ENCODE data around the gene FRAT1.
A peak's percentile ranks its signal among the peaks of the same experiment; 100 is the strongest.
"Not testable (repeated sequence)": the region's sequence is repeated elsewhere in the genome, so short reads cannot be mapped to it uniquely, and the experiment has no call there.

The FRAT1 gene

DNA sequence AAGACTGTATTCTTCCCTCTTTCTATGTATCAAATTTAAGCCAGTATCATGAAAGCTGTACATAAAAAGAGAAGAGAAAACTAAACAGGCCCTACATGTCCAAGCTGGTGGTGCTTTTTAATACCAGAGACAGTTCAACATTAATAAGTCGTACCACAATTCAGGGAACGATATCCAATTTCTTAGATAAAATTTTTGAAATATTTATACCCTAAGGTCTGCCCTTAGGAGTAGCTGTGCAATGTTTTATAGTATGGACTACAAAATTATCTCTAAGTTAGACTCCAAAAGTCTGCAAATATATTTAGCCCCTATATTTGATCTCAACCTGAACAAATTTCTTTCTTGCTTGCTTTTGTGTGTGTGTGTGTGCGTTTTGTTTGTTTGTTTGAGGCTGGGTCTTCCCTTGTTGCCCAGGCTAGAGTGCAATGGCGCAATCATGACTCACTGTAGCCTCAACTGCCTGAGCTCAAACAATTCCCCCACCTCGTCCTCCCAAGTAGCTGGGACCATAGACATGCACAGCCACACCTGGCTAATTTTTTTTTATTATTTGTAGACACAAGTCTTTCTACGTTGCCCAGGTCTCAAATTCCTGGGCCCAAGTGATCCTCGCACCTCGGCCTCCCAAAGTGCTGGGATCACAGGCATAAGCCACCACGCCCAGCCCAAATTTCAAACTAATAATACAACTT, 39.8 kb upstream of the FRAT1 start:
- DNase-seq = peak; percentile 13 to 56 (median 41)

DNA sequence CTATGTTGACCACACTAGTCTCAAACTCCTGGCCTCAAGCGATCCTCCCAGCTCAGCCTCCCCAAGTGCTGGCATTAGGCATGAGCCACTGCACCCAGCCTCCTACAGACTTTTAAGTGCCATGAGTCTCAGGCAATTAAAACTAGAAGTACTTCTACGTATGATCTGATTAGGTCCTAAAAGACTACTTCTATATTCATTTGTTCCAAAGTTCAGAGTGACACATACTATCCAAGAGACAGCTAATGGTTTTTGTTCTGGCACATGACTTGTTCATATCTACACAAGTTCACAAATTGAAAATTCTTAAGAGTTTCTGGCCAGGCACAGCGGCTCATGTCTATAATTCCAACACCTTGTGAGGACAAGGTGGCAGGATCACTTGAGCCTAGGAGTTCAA, 38.3 kb upstream of the FRAT1 start:
- H3K27me3 ChIP-seq (replicated peaks in 2 of 5; ENCODE audit: control insufficient read depth in 4 of 5, insufficient read depth in 5 of 5, low read length in 4 of 5) = peaks cover 0 to 17% (median 0%) of the 10 kb centered on the region in 5 experiments
- 90% methylated on average over 2 of the region's 3 CpGs for WGBS (ENCODE audit: insufficient coverage)
- POLR2A ChIA-PET = no interaction called here
- no peak for DNase-seq
- no peaks in the 10 kb centered on the region for H3K9me3 ChIP-seq (ENCODE audit: control extremely low read depth in 1 of 5, control insufficient read depth in 4 of 5, insufficient read depth in 2 of 5, low read depth in 1 of 5, low read length in 4 of 5)
- H3K27ac ChIP-seq (ENCODE audit: insufficient read depth in 1 of 2, low read depth in 1 of 2, low read length in 2 of 2, poor library complexity in 1 of 2, severe bottlenecking in 2 of 2) = no peak overlapping the region
- CTCF ChIA-PET = interaction anchor here (1.1 to 4.0 kb wide), 2 partner anchors 13 to 77 kb away, joined by 5 to 36 read pairs; no protein-coding TSS in a partner anchor
- H3K4me3 ChIP-seq (ENCODE audit: control insufficient read depth in 1 of 7, extremely low read depth in 1 of 7, insufficient read depth in 4 of 7, low read depth in 2 of 7, low read length in 6 of 7) = no peak overlapping the region
- peaks cover 19 to 25% (median 21%) of the 10 kb centered on the region in 4 experiments for H3K4me1 ChIP-seq (ENCODE audit: control extremely low read depth in 1 of 4, control insufficient read depth in 4 of 4, insufficient read depth in 4 of 4, low read length in 3 of 4)
- H3K36me3 ChIP-seq (ENCODE audit: control insufficient read depth in 4 of 4, insufficient read depth in 4 of 4, low read length in 3 of 4) = peaks cover 0 to 3% (median 0%) of the 10 kb centered on the region in 4 experiments

More for the DNA sequence above, 39.8 kb upstream of the FRAT1 start:
- CTCF ChIA-PET = interaction anchor here (0.6 to 4.0 kb wide), 18 partner anchors 8 to 949 kb away, joined by 3 to 36 read pairs (median 4); partner anchors contain the start of gene FRAT1
- Histone ChIP-seq H3K4me1 (ENCODE audit: control extremely low read depth in 1 of 4, control insufficient read depth in 4 of 4, insufficient read depth in 4 of 4, low read length in 3 of 4) (peaks cover 19 to 30% (median 24%) of the 10 kb centered on the region in 4 experiments), H3K4me3 (ENCODE audit: control insufficient read depth in 1 of 7, extremely low read depth in 1 of 7, insufficient read depth in 4 of 7, low read depth in 2 of 7, low read length in 6 of 7) (no peak overlapping the region), H3K27me3 (replicated peaks in 2 of 5; ENCODE audit: control insufficient read depth in 4 of 5, insufficient read depth in 5 of 5, low read length in 4 of 5) (peaks cover 0 to 17% (median 0%) of the 10 kb centered on the region in 5 experiments), H3K36me3 (ENCODE audit: control insufficient read depth in 4 of 4, insufficient read depth in 4 of 4, low read length in 3 of 4) (peaks cover 0 to under 1% (median 0%) of the 10 kb centered on the region in 4 experiments), H3K9me3 (ENCODE audit: control extremely low read depth in 1 of 5, control insufficient read depth in 4 of 5, insufficient read depth in 2 of 5, low read depth in 1 of 5, low read length in 4 of 5) (no peaks in the 10 kb centered on the region), H3K27ac (ENCODE audit: insufficient read depth in 1 of 2, low read depth in 1 of 2, low read length in 2 of 2, poor library complexity in 1 of 2, severe bottlenecking in 2 of 2) (no peak overlapping the region)
- POLR2A ChIA-PET = interaction anchor here (0.6 to 1.0 kb wide), 6 partner anchors 9 to 605 kb away, joined by 3 to 11 read pairs (median 4); partner anchors contain the start of gene FRAT1
- 98% methylated on average over 5 of the region's 9 CpGs for WGBS (ENCODE audit: insufficient coverage)

DNA sequence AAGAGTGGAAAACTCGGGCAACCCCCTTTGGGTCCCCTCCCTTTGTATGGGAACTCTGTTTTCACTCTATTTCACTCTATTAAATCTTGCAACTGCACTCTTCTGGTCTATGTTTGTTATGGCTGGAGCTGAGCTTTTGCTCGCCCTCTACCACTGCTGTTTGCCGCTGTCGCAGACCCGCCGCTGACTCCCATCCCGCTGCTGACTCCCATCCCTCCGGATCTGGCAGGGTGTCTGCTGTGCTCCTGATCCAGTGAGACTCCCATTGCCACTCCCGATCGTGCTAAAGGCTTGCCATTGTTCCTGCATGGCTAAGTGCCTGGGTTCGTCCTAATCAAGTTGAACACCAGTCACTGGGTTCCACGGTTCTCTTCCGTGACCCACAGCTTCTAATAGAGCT, 29.0 kb upstream of the FRAT1 start:
- peaks cover 0 to 10% (median 7%) of the 10 kb centered on the region in 4 experiments for H3K36me3 ChIP-seq (ENCODE audit: control insufficient read depth in 4 of 4, insufficient read depth in 4 of 4, low read length in 3 of 4)
- POLR2A ChIA-PET; CTCF ChIA-PET; H3K4me1 ChIP-seq (ENCODE audit: control extremely low read depth in 1 of 4, control insufficient read depth in 4 of 4, insufficient read depth in 4 of 4, low read length in 3 of 4); H3K4me3 ChIP-seq (ENCODE audit: control insufficient read depth in 1 of 7, extremely low read depth in 1 of 7, insufficient read depth in 4 of 7, low read depth in 2 of 7, low read length in 6 of 7); DNase-seq; H3K27ac ChIP-seq (ENCODE audit: insufficient read depth in 1 of 2, low read depth in 1 of 2, low read length in 2 of 2, poor library complexity in 1 of 2, severe bottlenecking in 2 of 2); H3K9me3 ChIP-seq (ENCODE audit: control extremely low read depth in 1 of 5, control insufficient read depth in 4 of 5, insufficient read depth in 2 of 5, low read depth in 1 of 5, low read length in 4 of 5); H3K27me3 ChIP-seq (replicated peaks in 2 of 5; ENCODE audit: control insufficient read depth in 4 of 5, insufficient read depth in 5 of 5, low read length in 4 of 5): not testable (repeated sequence)
- 98% methylated on average over 12 of the region's 13 CpGs for WGBS (ENCODE audit: insufficient coverage)

DNA sequence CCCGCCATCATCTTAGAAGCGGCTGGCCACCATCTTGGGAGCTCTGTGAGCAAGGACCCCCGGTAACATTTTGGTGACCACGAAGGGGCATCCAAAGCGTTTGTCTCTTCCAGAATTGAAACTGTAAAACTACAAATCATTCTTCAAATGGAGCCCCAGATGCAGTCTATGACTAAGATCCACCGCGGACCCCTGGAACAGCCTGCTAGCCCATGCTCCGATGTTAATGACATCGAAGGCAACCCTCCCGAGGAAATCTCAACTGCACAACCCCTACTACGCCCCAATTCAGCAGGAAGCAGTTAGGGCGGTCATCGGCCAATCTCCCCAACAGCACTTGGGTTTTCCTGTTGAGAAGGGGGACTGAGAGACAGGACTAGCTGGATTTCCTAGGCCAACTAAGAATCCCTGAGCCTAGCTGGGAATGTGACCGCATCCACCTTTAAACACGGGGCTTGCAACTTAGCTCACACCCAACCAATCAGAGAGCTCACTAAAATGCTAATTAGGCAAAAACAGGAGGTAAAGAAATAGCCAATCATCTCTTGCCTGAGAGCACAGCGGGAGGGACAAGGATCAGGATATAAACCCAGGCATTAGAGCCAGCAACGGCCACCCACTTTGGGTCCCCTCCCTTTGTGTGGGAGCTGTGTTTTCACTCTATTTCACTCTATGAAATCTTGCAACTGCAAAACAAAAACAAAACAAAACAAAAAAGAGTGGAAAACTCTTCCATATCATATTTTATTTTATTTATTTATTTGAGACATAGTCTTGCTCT, 28.3 kb upstream of the FRAT1 start:
- Histone ChIP-seq H3K36me3 (ENCODE audit: control insufficient read depth in 4 of 4, insufficient read depth in 4 of 4, low read length in 3 of 4) (peaks cover 0 to 10% (median 7%) of the 10 kb centered on the region in 4 experiments), H3K4me3 (ENCODE audit: control insufficient read depth in 1 of 7, extremely low read depth in 1 of 7, insufficient read depth in 4 of 7, low read depth in 2 of 7, low read length in 6 of 7) (peak overlapping the region in 1 of 7 experiments; percentile 94)
- CTCF ChIA-PET; H3K9me3 ChIP-seq (ENCODE audit: control extremely low read depth in 1 of 5, control insufficient read depth in 4 of 5, insufficient read depth in 2 of 5, low read depth in 1 of 5, low read length in 4 of 5); H3K4me1 ChIP-seq (ENCODE audit: control extremely low read depth in 1 of 4, control insufficient read depth in 4 of 4, insufficient read depth in 4 of 4, low read length in 3 of 4); H3K27ac ChIP-seq (ENCODE audit: insufficient read depth in 1 of 2, low read depth in 1 of 2, low read length in 2 of 2, poor library complexity in 1 of 2, severe bottlenecking in 2 of 2); DNase-seq; H3K27me3 ChIP-seq (replicated peaks in 2 of 5; ENCODE audit: control insufficient read depth in 4 of 5, insufficient read depth in 5 of 5, low read length in 4 of 5); POLR2A ChIA-PET: not testable (repeated sequence)
- 98% methylated on average over 14 of the region's 17 CpGs for WGBS (ENCODE audit: insufficient coverage)

DNA sequence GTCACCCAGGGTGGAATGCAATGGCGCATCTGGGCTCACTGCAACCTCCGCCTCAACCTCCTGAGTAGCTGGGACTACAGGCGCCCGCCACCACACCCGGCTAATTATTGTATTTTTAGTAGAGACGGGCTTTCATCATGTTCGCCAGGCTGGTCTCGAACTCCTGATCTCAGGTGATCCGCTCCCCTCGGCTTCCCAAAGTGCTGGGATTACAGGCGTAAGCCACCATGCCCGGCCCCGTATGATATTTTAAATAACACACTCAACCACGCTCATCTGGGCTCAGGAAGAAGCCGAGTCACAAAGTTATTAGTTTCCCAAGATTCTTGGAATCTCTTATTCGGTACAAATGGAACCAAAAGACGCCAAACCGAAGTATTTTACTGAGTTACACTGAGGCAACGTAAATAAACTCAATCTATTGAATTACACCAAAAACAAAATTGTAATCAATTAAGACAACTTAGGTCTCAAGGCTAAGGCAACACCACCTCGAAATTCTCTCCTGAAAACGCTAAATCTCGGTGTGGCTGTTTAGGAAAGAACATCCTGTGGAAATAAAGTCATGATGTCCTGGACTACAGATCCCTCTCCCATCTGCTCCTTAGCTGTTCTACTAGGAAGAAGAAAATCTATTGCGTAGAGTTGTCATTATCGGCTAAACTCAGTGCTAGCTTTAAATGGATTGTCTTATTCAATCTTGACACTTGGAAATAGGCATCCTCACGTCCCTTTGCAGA, 27.5 kb upstream of the FRAT1 start:
- Histone ChIP-seq H3K9me3 (ENCODE audit: control extremely low read depth in 1 of 5, control insufficient read depth in 4 of 5, insufficient read depth in 2 of 5, low read depth in 1 of 5, low read length in 4 of 5) (no peaks in the 10 kb centered on the region), H3K4me3 (ENCODE audit: control insufficient read depth in 1 of 7, extremely low read depth in 1 of 7, insufficient read depth in 4 of 7, low read depth in 2 of 7, low read length in 6 of 7) (peak overlapping the region; percentile 55 to 99 (median 93)), H3K36me3 (ENCODE audit: control insufficient read depth in 4 of 4, insufficient read depth in 4 of 4, low read length in 3 of 4) (peaks cover 0 to 8% (median 6%) of the 10 kb centered on the region in 4 experiments), H3K4me1 (ENCODE audit: control extremely low read depth in 1 of 4, control insufficient read depth in 4 of 4, insufficient read depth in 4 of 4, low read length in 3 of 4) (peaks cover 5 to 9% (median 7%) of the 10 kb centered on the region in 4 experiments), H3K27ac (ENCODE audit: insufficient read depth in 1 of 2, low read depth in 1 of 2, low read length in 2 of 2, poor library complexity in 1 of 2, severe bottlenecking in 2 of 2) (peak overlapping the region; percentile 58 to 89), H3K27me3 (replicated peaks in 2 of 5; ENCODE audit: control insufficient read depth in 4 of 5, insufficient read depth in 5 of 5, low read length in 4 of 5) (no peaks in the 10 kb centered on the region)
- ChIA-PET CTCF (interaction anchor here (0.7 to 1.5 kb wide), 4 partner anchors 12 to 40 kb away, joined by 3 to 7 read pairs (median 4); partner anchors contain the start of gene FRAT1), POLR2A (interaction anchor here (0.6 to 1.0 kb wide), 2 partner anchors 42 to 285 kb away, joined by 3 to 5 read pairs; partner anchors contain the start of gene FRAT2)
- no peak for DNase-seq
- 70% methylated on average over 24 of the region's 25 CpGs for WGBS (ENCODE audit: insufficient coverage)

DNA sequence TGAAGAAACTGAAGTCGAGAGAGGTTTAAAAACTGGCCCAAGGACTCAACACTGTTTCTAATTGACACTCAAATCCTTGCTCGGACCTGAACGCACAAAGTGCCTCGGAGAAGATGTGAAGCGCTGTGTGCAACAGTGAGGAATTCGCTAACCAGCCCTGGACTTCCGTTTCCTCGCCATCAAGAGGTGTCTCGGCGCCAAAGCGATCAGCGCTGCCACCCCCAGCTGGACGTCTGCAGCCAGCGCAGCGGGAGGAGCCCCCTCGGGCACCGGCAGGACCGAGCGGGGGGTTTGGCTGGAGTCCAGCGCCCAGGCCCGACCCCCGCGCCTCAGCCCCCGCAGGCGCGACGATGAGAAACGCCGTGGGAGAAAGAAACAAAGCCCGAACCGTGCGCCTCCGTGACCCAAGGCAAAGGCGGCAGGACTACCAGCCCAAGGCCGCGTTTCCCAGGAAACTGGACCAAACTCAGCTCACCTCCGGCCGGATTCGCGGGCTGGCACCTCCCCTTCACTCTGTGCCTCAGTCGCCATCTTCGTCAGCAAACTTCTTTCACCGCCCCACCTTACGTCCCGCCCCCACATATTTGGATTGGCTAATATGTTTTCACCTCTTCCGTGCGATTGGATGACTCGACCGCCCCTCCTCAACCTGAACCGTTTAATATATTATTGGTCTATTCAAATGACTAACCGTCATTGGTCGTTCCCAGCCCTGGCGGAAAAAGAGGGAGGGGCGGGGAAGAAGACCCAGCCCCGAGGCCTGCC, 26.8 kb upstream of the FRAT1 start, which contains the start of gene ARHGAP19:
ARHGAP19 (minus strand) TSS at position 541 of the 765 bp plus-strand sequence; CDS start at position 531, 10 bp downstream.
- CTCF ChIA-PET = interaction anchor here (0.7 to 1.5 kb wide), 5 partner anchors 13 to 39 kb away, joined by 3 to 7 read pairs (median 3); partner anchors contain the start of gene FRAT1
- Histone ChIP-seq H3K4me3 (ENCODE audit: control insufficient read depth in 1 of 7, extremely low read depth in 1 of 7, insufficient read depth in 4 of 7, low read depth in 2 of 7, low read length in 6 of 7) (peak within 1 kb of the TSS; percentile 55 to 99 (median 93)), H3K36me3 (ENCODE audit: control insufficient read depth in 4 of 4, insufficient read depth in 4 of 4, low read length in 3 of 4) (peaks cover 0 to 3% (median 2%) of the 10 kb centered on the region in 4 experiments), H3K27me3 (replicated peaks in 2 of 5; ENCODE audit: control insufficient read depth in 4 of 5, insufficient read depth in 5 of 5, low read length in 4 of 5) (no peaks in the 10 kb centered on the region), H3K27ac (ENCODE audit: insufficient read depth in 1 of 2, low read depth in 1 of 2, low read length in 2 of 2, poor library complexity in 1 of 2, severe bottlenecking in 2 of 2) (peak within 1 kb of the TSS; percentile 58 to 89), H3K9me3 (ENCODE audit: control extremely low read depth in 1 of 5, control insufficient read depth in 4 of 5, insufficient read depth in 2 of 5, low read depth in 1 of 5, low read length in 4 of 5) (no peaks in the 10 kb centered on the region), H3K4me1 (ENCODE audit: control extremely low read depth in 1 of 4, control insufficient read depth in 4 of 4, insufficient read depth in 4 of 4, low read length in 3 of 4) (peaks cover 5 to 9% (median 7%) of the 10 kb centered on the region in 4 experiments)
- POLR2A ChIA-PET = interaction anchor here (1.0 kb wide), 1 partner anchor 42 kb away, joined by 5 read pairs; the partner anchor contains the start of gene FRAT2
- 0% methylated on average over 50 of the region's 55 CpGs for WGBS (ENCODE audit: insufficient coverage)
- DNase-seq = peak; percentile 97 to 99 (median 99)
